Left ventricle myocardium inferior (tissue), 1 donor: ENCODE measurements around the gene TSSC4. TPM values are rescaled to one million over a fixed set of nuclear protein-coding genes. Genes with fewer than 3 reads are reported as not detected.

ENCODE experiments used
- DNase-seq: peaks from one replicate; pipeline ENCODE4 v3.0.0-alpha.2; 2020
- H3K27ac ChIP-seq: fragments of 200-600 bp; replicated peaks from 2 replicates; pipeline ENCODE4 v1.8.0; 2021
- H3K27me3 ChIP-seq: fragments of 200-600 bp; 2 replicates; pipeline ENCODE4 v1.8.0; 2021; ENCODE audit warnings: low read depth
- H3K36me3 ChIP-seq: fragments of 200-600 bp; 2 replicates; pipeline ENCODE4 v1.8.0; 2021
- H3K4me1 ChIP-seq: fragments of 200-600 bp; 2 replicates; pipeline ENCODE4 v1.8.0; 2021
- H3K4me3 ChIP-seq: fragments of 200-600 bp; 2 replicates; pipeline ENCODE4 v1.8.0; 2021; ENCODE audit warnings: mild to moderate bottlenecking, moderate library complexity
- H3K9me3 ChIP-seq: fragments of 200-600 bp; replicated peaks from 2 replicates; pipeline ENCODE4 v1.8.0; 2021
- CTCF ChIP-seq: fragments of 200-600 bp; IDR thresholded peaks from 2 replicates; pipeline ENCODE4 v1.8.0; 2021; ENCODE audit warnings: antibody characterized with exemption, mild to moderate bottlenecking, borderline replicate concordance
- intact Hi-C: fragments of 100-400 bp; cut with micrococcal nuclease; formaldehyde crosslinking; loops from one replicate; pipeline ENCODE4 v1.11.0; 2022
- total RNA-seq: library from RNA; stranded (reverse); fragmentation: NEBNext Ultra II Directional; extraction: Animal tissue kit (Norgen Biotek cat#: 25700); gene quantifications from one replicate; pipeline ENCODE4 v1.2.1, GENCODE V29; 2021
- donor health status: DM: no; HTN: yes; CAD: no; lungs with severe emphysema.

TSSC4 gene
- total RNA-seq, 1 donor from 2014 or later: 31.7 TPM

- intact Hi-C loops: no loop called here
- Histone ChIP-seq H3K4me1 (peaks cover 53% of the 10 kb centered on the region), H3K36me3 (no peaks in the 10 kb centered on the region), H3K27me3 (peaks cover 28% of the 10 kb centered on the region), H3K27ac (peak overlapping the region; percentile 55), H3K4me3 (peak overlapping the region; percentile 66), H3K9me3 (no peaks in the 10 kb centered on the region)
- no peak for DNase-seq
- no peak for TF ChIP-seq CTCF
These were observed 45.4 kb downstream of the TSSC4 start for GRCh38 chr11:2445746-2446551.

GRCh38 chr11:2446590-2447252, 46.2 kb downstream of the TSSC4 start:
- Histone ChIP-seq H3K36me3 (no peaks in the 10 kb centered on the region), H3K27ac (peak overlapping the region; percentile 55), H3K9me3 (no peaks in the 10 kb centered on the region), H3K4me1 (peaks cover 53% of the 10 kb centered on the region), H3K27me3 (peaks cover 28% of the 10 kb centered on the region), H3K4me3 (peak overlapping the region; percentile 66)
- no peak for TF ChIP-seq CTCF
- intact Hi-C loops: no loop called here
- DNase-seq: no peak

DNA sequence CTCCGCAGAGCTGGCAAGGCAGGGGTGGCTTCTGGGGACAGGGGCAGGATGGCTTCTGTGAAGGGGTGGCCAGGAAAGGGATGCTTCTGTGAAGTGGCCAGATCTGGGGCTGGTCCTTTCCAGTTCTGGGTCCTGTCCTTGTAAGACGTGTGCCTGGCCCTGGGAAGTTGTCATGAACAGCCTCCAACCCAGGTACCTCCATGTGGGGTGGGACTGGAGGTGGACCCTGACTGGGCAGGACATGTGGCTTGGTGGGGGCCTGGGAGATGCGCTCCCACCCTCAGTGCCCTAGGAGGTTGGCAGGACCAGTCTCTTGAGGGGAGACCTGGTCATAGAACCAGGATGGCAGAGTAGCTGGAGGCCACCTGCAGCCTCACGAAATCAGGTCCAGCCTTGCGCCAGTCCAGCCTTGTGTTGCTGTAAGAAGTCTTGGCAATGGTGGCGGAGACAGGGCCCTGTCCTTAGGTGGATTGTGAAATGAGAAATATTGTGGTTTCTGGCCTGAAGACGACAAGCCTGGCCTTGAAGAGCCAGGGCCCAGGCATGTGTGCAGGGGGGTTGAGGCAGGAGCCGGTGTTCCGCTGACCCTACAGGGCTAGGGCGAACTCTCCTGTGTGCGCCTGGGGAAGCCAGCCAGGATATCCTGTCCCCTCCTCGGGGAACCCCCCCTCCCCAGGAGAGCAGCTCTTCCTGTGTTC, 46.9 kb downstream of the TSSC4 start:
- H3K9me3 ChIP-seq: no peaks in the 10 kb centered on the region
- peak overlapping the region; percentile 66 for H3K4me3 ChIP-seq
- peak overlapping the region; percentile 12 for H3K27ac ChIP-seq
- H3K4me1 ChIP-seq: peaks cover 59% of the 10 kb centered on the region
- DNase-seq: no peak
- no peaks in the 10 kb centered on the region for H3K36me3 ChIP-seq
- no peak for TF ChIP-seq CTCF
- H3K27me3 ChIP-seq: peaks cover 32% of the 10 kb centered on the region
- intact Hi-C loops: no loop called here

GRCh38 chr11:2447951-2448650, 47.6 kb downstream of the TSSC4 start:
- H3K4me1 ChIP-seq: peaks cover 60% of the 10 kb centered on the region
- TF ChIP-seq CTCF: no peak
- H3K9me3 ChIP-seq: no peaks in the 10 kb centered on the region
- intact Hi-C loops: no loop called here
- no peaks in the 10 kb centered on the region for H3K36me3 ChIP-seq
- H3K27me3 ChIP-seq: peaks cover 31% of the 10 kb centered on the region
- H3K27ac ChIP-seq: peak overlapping the region; percentile 58
- no peak for DNase-seq
- H3K4me3 ChIP-seq: peak overlapping the region; percentile 66
